ENCODE data around the gene SAMD4A.

SAMD4A gene

DNA sequence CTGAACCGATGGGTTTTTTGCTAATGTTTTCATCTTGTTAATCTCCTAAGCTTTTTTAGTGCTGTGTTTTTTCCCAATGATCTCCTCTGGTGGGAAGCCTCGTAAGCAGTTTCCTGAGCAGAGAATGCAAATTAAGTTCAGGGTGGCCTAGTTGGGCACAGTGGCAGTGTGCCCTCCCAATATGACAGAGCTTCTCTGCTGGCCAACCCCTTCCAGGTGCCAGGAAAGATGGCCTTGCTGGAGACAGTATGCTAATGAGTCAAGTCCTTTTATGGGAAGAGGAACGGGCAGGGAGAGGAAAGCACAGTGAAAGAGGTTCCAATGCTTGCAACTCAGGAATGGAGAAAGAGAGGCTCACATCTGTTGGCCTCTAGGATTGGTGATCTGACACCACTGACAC, 219.9 kb downstream of the SAMD4A start:
- TF ChIP-seq, protein P1, sequence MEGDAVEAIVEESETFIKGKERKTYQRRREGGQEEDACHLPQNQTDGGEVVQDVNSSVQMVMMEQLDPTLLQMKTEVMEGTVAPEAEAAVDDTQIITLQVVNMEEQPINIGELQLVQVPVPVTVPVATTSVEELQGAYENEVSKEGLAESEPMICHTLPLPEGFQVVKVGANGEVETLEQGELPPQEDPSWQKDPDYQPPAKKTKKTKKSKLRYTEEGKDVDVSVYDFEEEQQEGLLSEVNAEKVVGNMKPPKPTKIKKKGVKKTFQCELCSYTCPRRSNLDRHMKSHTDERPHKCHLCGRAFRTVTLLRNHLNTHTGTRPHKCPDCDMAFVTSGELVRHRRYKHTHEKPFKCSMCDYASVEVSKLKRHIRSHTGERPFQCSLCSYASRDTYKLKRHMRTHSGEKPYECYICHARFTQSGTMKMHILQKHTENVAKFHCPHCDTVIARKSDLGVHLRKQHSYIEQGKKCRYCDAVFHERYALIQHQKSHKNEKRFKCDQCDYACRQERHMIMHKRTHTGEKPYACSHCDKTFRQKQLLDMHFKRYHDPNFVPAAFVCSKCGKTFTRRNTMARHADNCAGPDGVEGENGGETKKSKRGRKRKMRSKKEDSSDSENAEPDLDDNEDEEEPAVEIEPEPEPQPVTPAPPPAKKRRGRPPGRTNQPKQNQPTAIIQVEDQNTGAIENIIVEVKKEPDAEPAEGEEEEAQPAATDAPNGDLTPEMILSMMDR (IDR thresholded peaks at IDR 0.05; ENCODE audit: extremely low read depth, insufficient read depth, missing control alignments): no peak
- DNase-seq (ENCODE audit: low spot score): no peak
- in situ Hi-C loops (cut with MboI; ENCODE audit: low pct_unique_long_range_greater_than_20kb, low sequenced_read_pairs, unreplicated experiment): no loop called here

DNA sequence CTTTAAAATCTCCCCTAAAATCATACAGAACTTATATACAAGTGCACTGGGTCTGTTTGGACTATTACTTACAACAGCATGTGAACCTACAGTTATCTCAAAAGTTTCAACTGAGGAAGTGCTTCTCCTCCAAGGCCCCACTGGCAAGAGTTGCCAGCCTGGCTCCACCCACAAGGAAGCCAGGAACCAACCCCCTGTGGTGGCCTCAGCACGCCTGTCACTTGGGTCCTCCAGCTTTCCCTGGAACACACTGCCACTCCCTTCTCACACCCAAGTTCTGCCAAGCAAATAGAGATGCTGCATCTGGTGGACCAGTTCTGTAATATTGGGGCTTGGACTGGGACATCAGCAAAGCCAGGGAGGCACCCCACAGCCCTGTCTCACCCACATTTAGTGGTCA, 220.3 kb downstream of the SAMD4A start:
- no peak for DNase-seq (ENCODE audit: low spot score)
- TF ChIP-seq, protein P1 (IDR thresholded peaks at IDR 0.05; ENCODE audit: extremely low read depth, insufficient read depth, missing control alignments): no peak
- in situ Hi-C loops (cut with MboI; ENCODE audit: low pct_unique_long_range_greater_than_20kb, low sequenced_read_pairs, unreplicated experiment): no loop called here

DNA sequence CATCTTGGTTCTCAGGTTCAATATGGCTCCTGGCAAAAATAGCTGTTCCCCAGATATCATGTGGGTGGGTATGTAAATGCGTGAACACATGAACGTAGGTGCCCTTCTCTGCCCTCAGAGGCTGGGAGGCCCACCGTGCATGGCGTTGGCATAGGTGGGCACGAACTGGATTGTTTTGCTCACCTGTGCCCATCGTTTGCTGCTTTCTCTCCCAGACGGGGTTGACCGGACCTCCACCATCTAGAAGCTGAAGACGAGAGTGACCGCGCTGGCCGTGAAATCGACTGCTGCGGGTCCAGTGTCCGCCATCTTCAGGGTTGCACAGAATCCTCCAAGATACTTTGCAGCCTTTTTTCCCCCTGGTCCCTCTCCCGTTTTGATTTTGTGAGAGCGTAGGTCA, 221.8 kb downstream of the SAMD4A start:
- in situ Hi-C loops (cut with MboI; ENCODE audit: low pct_unique_long_range_greater_than_20kb, low sequenced_read_pairs, unreplicated experiment): no loop called here
- DNase-seq (ENCODE audit: low spot score): no peak
- TF ChIP-seq, protein P1 (IDR thresholded peaks at IDR 0.05; ENCODE audit: extremely low read depth, insufficient read depth, missing control alignments): no peak

DNA sequence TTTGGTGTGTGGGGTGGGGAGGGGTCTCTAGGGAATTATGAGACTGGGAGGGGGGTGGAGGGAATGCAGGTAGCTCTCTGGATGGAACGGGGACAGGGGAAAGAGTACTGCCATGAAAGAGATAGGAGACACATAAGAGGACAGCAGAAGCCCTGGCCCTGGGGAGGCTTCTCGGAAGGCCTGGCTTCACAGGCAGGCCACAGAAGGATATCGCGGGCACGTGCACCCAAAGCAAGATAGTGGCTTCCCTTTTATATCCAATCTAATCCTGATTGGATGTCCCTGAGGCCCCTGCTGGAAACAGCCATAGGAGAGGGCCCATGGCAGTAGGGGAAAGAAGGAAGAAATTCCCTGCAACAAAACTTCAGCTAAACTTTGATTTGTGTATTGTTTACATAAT, 222.2 kb downstream of the SAMD4A start:
- in situ Hi-C loops (cut with MboI; ENCODE audit: low pct_unique_long_range_greater_than_20kb, low sequenced_read_pairs, unreplicated experiment): no loop called here
- DNase-seq (ENCODE audit: low spot score): no peak
- TF ChIP-seq, protein P1 (IDR thresholded peaks at IDR 0.05; ENCODE audit: extremely low read depth, insufficient read depth, missing control alignments): no peak

DNA sequence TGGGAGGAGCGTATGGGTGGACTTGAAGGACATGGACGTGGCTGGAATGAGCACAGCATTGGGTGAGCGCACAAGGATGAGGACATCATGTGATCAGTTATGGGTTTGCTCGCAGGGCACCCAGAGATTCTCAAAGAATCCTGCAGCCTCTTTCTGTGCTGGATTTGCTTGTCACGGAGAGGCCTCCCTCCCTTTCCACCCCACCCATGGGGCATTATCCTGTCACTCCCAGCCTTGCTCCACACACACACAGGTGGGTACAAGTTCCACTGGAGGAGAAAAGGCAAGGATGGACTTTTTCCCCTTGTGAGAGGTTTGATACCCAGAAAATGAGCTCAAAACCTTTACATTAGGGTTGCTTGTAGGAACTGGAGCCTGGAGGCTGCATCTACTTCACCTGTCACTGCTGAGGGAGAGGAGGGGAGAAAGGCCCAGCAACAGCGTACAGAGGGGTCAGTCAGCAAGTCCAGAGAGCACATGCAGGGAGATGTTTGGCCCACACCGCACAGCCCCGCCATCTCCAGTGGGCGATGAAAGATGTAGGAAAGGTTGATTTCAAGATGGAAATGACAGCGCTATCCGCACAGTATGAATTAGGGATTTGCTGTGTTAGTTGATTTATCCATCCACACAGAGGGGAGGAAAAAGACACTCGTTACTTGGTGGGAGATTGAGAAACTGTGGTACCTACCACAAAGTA, 223.0 kb downstream of the SAMD4A start:
- in situ Hi-C loops (cut with MboI; ENCODE audit: low pct_unique_long_range_greater_than_20kb, low sequenced_read_pairs, unreplicated experiment): no loop called here
- TF ChIP-seq, protein P1 (IDR thresholded peaks at IDR 0.05; ENCODE audit: extremely low read depth, insufficient read depth, missing control alignments): no peak
- no peak for DNase-seq (ENCODE audit: low spot score)

DNA sequence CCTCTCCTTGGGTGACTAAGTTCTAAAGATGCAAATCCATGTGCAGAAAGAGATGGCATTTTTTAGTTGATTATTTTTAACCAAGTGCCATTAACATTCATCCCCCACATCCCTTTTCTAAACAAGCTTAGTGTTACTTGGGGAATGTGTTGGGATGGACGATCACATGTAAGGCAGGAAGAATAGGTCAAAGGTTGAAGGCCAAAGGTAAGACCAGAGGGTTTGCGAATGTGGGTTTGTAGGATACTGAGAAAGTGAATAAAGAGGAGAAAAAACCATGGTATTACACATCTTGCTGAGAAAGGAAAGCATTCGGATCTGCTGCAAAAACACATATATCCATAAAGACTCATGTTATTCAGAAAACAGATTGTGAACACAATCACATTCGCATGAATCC, 224.1 kb downstream of the SAMD4A start:
- in situ Hi-C loops (cut with MboI; ENCODE audit: low pct_unique_long_range_greater_than_20kb, low sequenced_read_pairs, unreplicated experiment): no loop called here
- TF ChIP-seq, protein P1 (IDR thresholded peaks at IDR 0.05; ENCODE audit: extremely low read depth, insufficient read depth, missing control alignments): no peak

More for the DNA sequence above, 224.1 kb downstream of the SAMD4A start:
- DNase-seq (ENCODE audit: low spot score): no peak
